CD4-positive, alpha-beta memory T cell (primary cell): ENCODE results near the gene SVOP. TPM values are rescaled to one million over a fixed set of nuclear protein-coding genes. Genes with fewer than 3 reads are reported as not detected.
"Not testable (repeated sequence)": the region's sequence is repeated elsewhere in the genome, so short reads cannot be mapped to it uniquely, and the experiment has no call there.

Experiments
- CTCF ChIA-PET: fragments of 350-600 bp; sonication (Branson Sonifier 250); formaldehyde crosslinking; loops from one replicate; lab custom pipeline; 2021; ENCODE audit warnings: inconsistent platforms; ENCODE audit not compliant: partially characterized antibody; lab: Charles Lee
- POLR2A ChIA-PET: fragments of 350-600 bp; sonication (Branson Sonifier 250); formaldehyde crosslinking; loops from one replicate; lab custom pipeline; 2021; ENCODE audit not compliant: partially characterized antibody; lab: Charles Lee
- DNase-seq, 5 donors: peaks; one replicate each; pipeline versions ENCODE4 v3.0.0 to v3.0.0-alpha.2; 2020 to 2022; ENCODE audit warnings: mixed read lengths in 1 of 5
- H3K27ac ChIP-seq: one replicate; pipeline ENCODE4 v1.7.0; 2013; ENCODE audit warnings: low read depth, low read length
- H3K27me3 ChIP-seq: 2 replicates; pipeline ENCODE4 v1.7.0; 2013; ENCODE audit warnings: mild to moderate bottlenecking, low read length, moderate library complexity; ENCODE audit not compliant: insufficient read depth
- H3K36me3 ChIP-seq: 2 replicates; pipeline ENCODE4 v1.7.0; 2013; ENCODE audit warnings: mild to moderate bottlenecking, low read length, moderate library complexity; ENCODE audit not compliant: insufficient read depth
- H3K4me1 ChIP-seq: 2 replicates; pipeline ENCODE4 v1.7.0; 2013; ENCODE audit warnings: mild to moderate bottlenecking, low read length, moderate library complexity; ENCODE audit not compliant: insufficient read depth
- H3K4me3 ChIP-seq, 2 donors: one replicate each; pipeline ENCODE4 v1.7.0; 2013; ENCODE audit warnings: low read length in 2 of 2, mild to moderate bottlenecking in 1 of 2
- H3K9me3 ChIP-seq, 2 donors: one replicate each; pipeline ENCODE4 v1.7.0; 2013; ENCODE audit warnings: low read length in 2 of 2, control low read depth in 1 of 2; ENCODE audit not compliant: control insufficient read depth in 1 of 2
- H3K27ac Mint-ChIP-seq, 7 donors: one replicate each; pipeline ENCODE4 v1.8.0; 2020 to 2021; ENCODE audit warnings: mixed read lengths in 7 of 7, mild to moderate bottlenecking in 6 of 7, inconsistent platforms in 3 of 7, moderate library complexity in 3 of 7
- H3K27me3 Mint-ChIP-seq, 2 donors: one replicate each; pipeline ENCODE4 v1.8.0; 2020 to 2021; ENCODE audit warnings: mixed read lengths in 2 of 2
- H3K36me3 Mint-ChIP-seq, 2 donors: one replicate each; pipeline ENCODE4 v1.8.0; 2020 to 2021; ENCODE audit warnings: mixed read lengths in 2 of 2, inconsistent platforms in 1 of 2, mild to moderate bottlenecking in 1 of 2
- H3K4me1 Mint-ChIP-seq, 4 donors: one replicate each; pipeline ENCODE4 v1.8.0; 2020 to 2021; ENCODE audit warnings: mixed read lengths in 4 of 4, mild to moderate bottlenecking in 1 of 4
- H3K4me3 Mint-ChIP-seq, 8 donors: one replicate each; pipeline ENCODE4 v1.8.0; 2020 to 2021; ENCODE audit warnings: mixed read lengths in 8 of 8, mild to moderate bottlenecking in 7 of 8, moderate library complexity in 6 of 8, inconsistent platforms in 3 of 8
- H3K9me3 Mint-ChIP-seq, 8 donors: one replicate each; pipeline ENCODE4 v1.8.0; 2020 to 2021; ENCODE audit warnings: mixed read lengths in 8 of 8, mild to moderate bottlenecking in 5 of 8, inconsistent platforms in 3 of 8, moderate library complexity in 1 of 8
- intact Hi-C: fragments of 100-400 bp; cut with micrococcal nuclease; formaldehyde crosslinking; loops from one replicate; pipeline ENCODE4 v1.15.1; 2023
- polyA plus RNA-seq, 2 donors: library from polyadenylated mRNA; unstranded; fragments of 300-500 nt; fragmentation: Illumina TruSeq; gene quantifications; one replicate each; pipeline ENCODE4 v1.2.3, GENCODE V29; 2021
- total RNA-seq, 2 experiments: library from RNA; stranded (reverse); gene quantifications; one replicate each; pipeline ENCODE4 v1.2.3, GENCODE V29; 2021

The SVOP gene
- total and polyA plus RNA-seq, 4 experiments from 2014 or later = not detected

DNA sequence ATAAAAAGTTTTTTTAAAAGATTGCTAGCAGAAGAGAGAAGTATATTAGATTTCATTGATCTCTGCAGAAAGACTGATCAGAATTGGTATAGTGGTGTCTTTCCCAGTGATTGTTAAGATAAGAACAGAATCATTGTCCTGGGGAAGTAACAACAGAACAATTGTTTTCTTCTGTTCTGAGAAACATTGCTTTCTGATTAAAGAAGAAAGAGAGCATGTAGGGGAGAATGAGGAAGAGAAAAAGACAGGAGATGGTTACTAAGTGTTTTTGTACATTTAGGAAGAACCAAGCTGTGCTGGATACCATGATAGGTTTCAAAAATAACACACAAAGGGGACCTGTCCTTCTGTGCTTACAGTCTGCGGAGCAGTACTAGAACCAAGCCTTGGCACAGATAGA lies 36.5 kb upstream of the SVOP start:
- Histone ChIP-seq H3K4me1 (peaks cover 11% of the 10 kb centered on the region), H3K4me3 (no peak overlapping the region), H3K36me3 (peaks cover 6% of the 10 kb centered on the region), H3K27ac (no peak overlapping the region), H3K27me3 (no peaks in the 10 kb centered on the region), H3K9me3 (no peaks in the 10 kb centered on the region)
- DNase-seq = no peak
- Mint-ChIP-seq H3K27ac (no peak overlapping the region), H3K27me3 (no peaks in the 10 kb centered on the region), H3K9me3 (no peaks in the 10 kb centered on the region), H3K36me3 (peaks cover 13 to 26% of the 10 kb centered on the region in 2 donors), H3K4me1 (peaks cover 6 to 15% (median 10%) of the 10 kb centered on the region in 4 donors), H3K4me3 (no peak overlapping the region)
- ChIA-PET CTCF (no interaction called here), POLR2A (no interaction called here)
- intact Hi-C loops = loop anchor here (10.0 kb wide), 1 partner anchor 1067 kb away; the partner anchor contains the start of gene IFT81

DNA sequence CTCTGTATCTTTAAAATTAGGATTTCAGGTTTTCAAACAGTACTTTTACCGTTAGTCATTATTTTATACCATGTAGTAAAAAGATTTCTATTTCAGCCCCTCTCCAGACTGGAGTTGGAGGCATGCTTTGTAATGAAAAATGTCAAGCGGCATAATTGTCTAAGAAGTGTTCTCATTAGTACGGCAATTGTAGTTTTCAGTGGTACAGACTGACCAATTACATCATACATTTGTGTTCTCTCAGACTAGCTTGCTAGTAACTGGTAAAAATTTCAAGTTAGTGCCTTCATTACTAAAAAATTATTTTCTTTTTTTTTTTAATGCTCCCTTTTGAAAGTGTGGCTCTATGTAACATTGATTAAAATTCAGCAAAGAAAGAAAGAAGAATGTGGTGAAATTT lies 36.0 kb upstream of the SVOP start:
- intact Hi-C loops = loop anchor here (10.0 kb wide), 1 partner anchor 1068 kb away; the partner anchor contains the start of gene IFT81
- Histone ChIP-seq H3K4me1 (peaks cover 15% of the 10 kb centered on the region), H3K36me3 (peaks cover 6% of the 10 kb centered on the region), H3K4me3 (no peak overlapping the region), H3K27me3 (no peaks in the 10 kb centered on the region), H3K9me3 (no peaks in the 10 kb centered on the region), H3K27ac (no peak overlapping the region)
- ChIA-PET POLR2A (no interaction called here), CTCF (no interaction called here)
- Mint-ChIP-seq H3K27ac (no peak overlapping the region), H3K9me3 (no peaks in the 10 kb centered on the region), H3K27me3 (no peaks in the 10 kb centered on the region), H3K4me1 (peaks cover 10 to 20% (median 14%) of the 10 kb centered on the region in 4 donors), H3K4me3 (no peak overlapping the region), H3K36me3 (peaks cover 13 to 31% of the 10 kb centered on the region in 2 donors)
- DNase-seq = no peak

DNA sequence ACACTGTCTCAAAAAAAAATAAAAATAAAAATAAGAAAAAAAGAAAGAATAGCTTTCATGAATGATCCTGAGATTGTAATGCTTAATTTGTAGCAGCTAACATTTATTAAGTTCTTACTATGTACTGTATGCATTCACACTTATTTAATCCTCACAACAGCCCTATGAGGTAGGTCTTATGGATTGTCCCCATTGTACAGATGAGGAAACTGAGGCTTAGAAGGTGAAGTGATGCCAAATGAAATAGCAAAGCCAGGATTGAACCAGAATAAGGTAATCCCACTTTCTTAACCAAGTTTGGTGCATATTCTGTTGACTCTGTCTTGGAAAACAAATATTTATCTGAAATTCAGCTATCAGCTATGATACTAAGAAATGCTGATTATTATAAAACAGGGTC lies 33.7 kb upstream of the SVOP start:
- DNase-seq = no peak
- Mint-ChIP-seq H3K4me3 (no peak overlapping the region), H3K36me3 (peaks cover 10 to 28% of the 10 kb centered on the region in 2 donors), H3K27me3 (no peaks in the 10 kb centered on the region), H3K27ac (peak overlapping the region in 5 of 7 donors; percentile 27 to 99 (median 87)), H3K9me3 (no peaks in the 10 kb centered on the region), H3K4me1 (peaks cover 10 to 23% (median 17%) of the 10 kb centered on the region in 4 donors)
- H3K27ac ChIP-seq = peak overlapping the region; percentile 85
- no peak overlapping the region for H3K4me3 ChIP-seq
- intact Hi-C loops = loop anchor here (5.0 to 10.0 kb wide), 2 partner anchors 537 to 1070 kb away; partner anchors contain the start of genes FICD and IFT81
- H3K27me3 ChIP-seq = no peaks in the 10 kb centered on the region
- no peaks in the 10 kb centered on the region for H3K9me3 ChIP-seq
- peaks cover 18% of the 10 kb centered on the region for H3K4me1 ChIP-seq
- peaks cover 6% of the 10 kb centered on the region for H3K36me3 ChIP-seq
- CTCF ChIA-PET = interaction anchor here (0.5 to 2.5 kb wide), 8 partner anchors 38 to 1962 kb away, joined by 3 to 8 read pairs (median 4); partner anchors contain the start of genes ALKBH2 and SART3
- POLR2A ChIA-PET = interaction anchor here (0.6 to 2.0 kb wide), 6 partner anchors 38 to 492 kb away, joined by 3 to 11 read pairs (median 4); partner anchors contain the start of genes ALKBH2, ISCU, SSH1 and UNG

DNA sequence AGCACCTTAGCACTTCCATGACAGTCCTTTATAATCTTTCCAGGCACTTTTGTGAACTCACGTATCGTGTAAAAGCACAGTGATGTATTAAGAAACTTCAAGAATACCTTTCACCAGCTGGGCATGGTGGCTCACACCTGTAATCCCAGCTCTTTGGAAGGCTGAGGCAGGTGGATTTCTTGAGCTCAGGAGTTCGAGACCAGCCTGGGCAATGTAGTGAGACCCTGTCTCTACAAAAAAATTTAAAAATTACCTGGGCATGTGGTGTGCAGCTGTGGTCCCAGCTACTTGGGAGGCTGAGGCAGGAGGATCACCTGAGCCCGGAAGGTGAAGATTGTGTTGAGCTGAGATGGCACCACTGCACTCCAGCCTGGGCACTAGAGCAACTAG lies 33.3 kb upstream of the SVOP start:
- CTCF ChIA-PET = interaction anchor here (0.5 to 2.5 kb wide), 9 partner anchors 39 to 1962 kb away, joined by 3 to 8 read pairs (median 4); partner anchors contain the start of genes ALKBH2 and SART3
- intact Hi-C loops = loop anchor here (5.0 to 10.0 kb wide), 2 partner anchors 537 to 1071 kb away; partner anchors contain the start of genes FICD and IFT81
- Mint-ChIP-seq H3K4me1 (peaks cover 10 to 23% (median 17%) of the 10 kb centered on the region in 4 donors), H3K36me3 (peaks cover 10 to 28% of the 10 kb centered on the region in 2 donors), H3K4me3 (peak overlapping the region; percentile 93 to 100 (median 96)), H3K27ac (peak overlapping the region; percentile 87 to 100 (median 98))
- H3K27me3 ChIP-seq, H3K9me3 Mint-ChIP-seq, H3K9me3 ChIP-seq, DNase-seq, H3K27me3 Mint-ChIP-seq, H3K36me3 ChIP-seq: not testable (repeated sequence)
- peaks cover 18% of the 10 kb centered on the region for H3K4me1 ChIP-seq
- POLR2A ChIA-PET = interaction anchor here (0.6 to 2.0 kb wide), 6 partner anchors 39 to 491 kb away, joined by 3 to 11 read pairs (median 4); partner anchors contain the start of genes ALKBH2, ISCU, SSH1 and UNG
- H3K4me3 ChIP-seq = peak overlapping the region; percentile 87 to 96
- peak overlapping the region; percentile 85 for H3K27ac ChIP-seq

DNA sequence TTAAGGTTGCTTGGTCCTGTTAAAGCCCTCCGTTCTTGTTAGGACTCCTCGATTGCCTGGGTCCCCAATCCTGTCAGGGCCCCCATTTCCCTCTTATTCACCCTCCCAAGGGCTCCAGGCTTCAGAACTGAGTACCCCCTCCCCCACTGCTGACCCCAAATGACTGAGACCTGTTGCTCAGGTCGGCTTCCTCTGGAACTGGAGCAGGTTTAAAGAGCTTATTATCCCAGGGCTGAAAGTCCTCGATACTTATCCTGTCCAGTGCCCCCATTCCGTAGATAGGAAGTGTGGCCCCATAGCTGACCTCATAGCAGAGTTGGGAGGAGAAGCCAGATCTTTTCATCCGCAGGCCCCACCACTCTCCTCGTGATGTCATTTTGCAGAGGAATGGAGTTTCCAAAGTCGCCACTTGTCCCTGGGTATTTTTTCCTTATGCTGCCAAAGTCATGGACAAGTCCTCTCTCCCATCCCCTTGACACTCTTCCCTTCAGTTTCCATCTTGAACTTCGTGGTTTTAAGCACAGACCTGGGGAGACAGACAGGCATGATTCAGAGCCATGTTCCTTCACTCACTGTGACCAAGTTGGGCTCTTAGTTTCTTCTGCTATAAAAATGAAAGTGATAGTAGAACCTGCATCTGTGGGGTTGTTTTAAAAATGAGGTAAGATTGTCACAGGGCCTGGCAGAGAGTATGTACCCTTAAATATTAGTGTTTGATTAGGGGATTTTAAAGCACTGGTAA lies 32.7 kb upstream of the SVOP start:
- Mint-ChIP-seq H3K9me3 (no peaks in the 10 kb centered on the region), H3K27ac (peak overlapping the region; percentile 87 to 100 (median 98)), H3K4me1 (peaks cover 10 to 27% (median 17%) of the 10 kb centered on the region in 4 donors), H3K36me3 (peaks cover 7 to 26% of the 10 kb centered on the region in 2 donors), H3K27me3 (no peaks in the 10 kb centered on the region), H3K4me3 (peak overlapping the region; percentile 93 to 100 (median 96))
- Histone ChIP-seq H3K9me3 (no peaks in the 10 kb centered on the region), H3K4me1 (peaks cover 18% of the 10 kb centered on the region), H3K27ac (peak overlapping the region; percentile 85), H3K27me3 (no peaks in the 10 kb centered on the region), H3K36me3 (peaks cover 6% of the 10 kb centered on the region), H3K4me3 (peak overlapping the region; percentile 87 to 96)
- peak; percentile 49 to 64 (median 59) for DNase-seq
- intact Hi-C loops = loop anchor here (2.0 to 10.0 kb wide), 7 partner anchors 101 to 1369 kb away; partner anchors contain the start of genes FICD, IFT81, ISCU and MMAB
- ChIA-PET CTCF (interaction anchor here (0.9 to 2.5 kb wide), 8 partner anchors 39 to 493 kb away, joined by 3 to 8 read pairs (median 4); partner anchors contain the start of genes ALKBH2 and SART3), POLR2A (interaction anchor here (1.0 to 2.1 kb wide), 8 partner anchors 10 to 491 kb away, joined by 3 to 11 read pairs (median 5); partner anchors contain the start of genes ALKBH2, ISCU, SSH1 and UNG)

DNA sequence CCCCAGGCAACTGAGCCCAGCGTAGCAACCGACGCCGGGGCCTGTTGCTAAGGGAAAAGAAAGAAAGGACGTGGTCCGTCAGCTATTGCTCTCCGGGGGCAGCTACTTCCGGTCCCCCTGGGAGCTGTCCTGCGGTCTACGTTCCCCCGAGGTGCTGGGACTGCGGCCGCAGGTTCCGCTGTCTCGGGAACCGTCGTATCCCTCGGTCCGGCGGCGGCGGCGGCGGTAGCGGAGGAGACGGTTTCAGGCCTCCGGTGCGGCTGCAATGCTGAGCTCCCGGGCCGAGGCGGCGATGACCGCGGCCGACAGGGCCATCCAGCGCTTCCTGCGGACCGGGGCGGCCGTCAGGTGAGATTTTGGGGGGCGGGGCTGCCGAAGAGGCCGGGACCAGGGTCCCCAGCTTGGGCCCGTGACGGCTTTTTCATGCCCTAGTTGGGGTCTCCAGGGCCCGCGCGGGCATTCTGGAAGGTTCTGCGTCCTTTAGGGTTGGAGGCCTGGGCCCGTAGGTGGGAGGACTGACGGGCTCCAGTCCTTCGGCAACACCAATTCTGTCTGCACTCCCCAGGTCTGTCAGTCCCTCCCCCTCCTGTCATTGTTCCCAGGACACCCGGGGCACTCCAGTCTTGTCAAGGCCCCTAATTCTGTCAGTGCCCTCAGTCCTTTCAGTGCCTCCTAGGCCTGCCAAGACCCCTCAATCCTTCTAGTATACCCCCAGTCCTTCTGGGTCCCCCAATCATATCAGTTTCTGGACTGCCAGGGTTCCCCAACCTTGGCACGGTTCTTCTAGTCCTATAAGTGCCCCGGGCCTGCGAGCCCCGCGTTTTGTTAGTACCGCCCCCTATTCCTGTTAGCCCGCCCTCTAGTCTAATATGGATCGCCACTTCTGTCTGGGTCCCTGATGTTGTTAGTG lies 31.8 kb upstream of the SVOP start, which contains the start of gene USP30:
USP30 (plus strand) TSS at position 163 of the 910 bp plus-strand sequence; CDS start at position 266, 103 bp downstream.
- Mint-ChIP-seq H3K27ac (peak within 1 kb of the TSS; percentile 87 to 100 (median 98)), H3K9me3 (no peaks in the 10 kb centered on the region), H3K36me3 (peaks cover 3 to 21% of the 10 kb centered on the region in 2 donors), H3K4me1 (peaks cover 10 to 27% (median 17%) of the 10 kb centered on the region in 4 donors), H3K4me3 (peak within 1 kb of the TSS; percentile 93 to 100 (median 96)), H3K27me3 (no peaks in the 10 kb centered on the region)
- Histone ChIP-seq H3K27ac (peak within 1 kb of the TSS; percentile 85), H3K4me1 (peaks cover 18% of the 10 kb centered on the region), H3K9me3 (no peaks in the 10 kb centered on the region), H3K4me3 (peak within 1 kb of the TSS; percentile 87 to 96), H3K36me3 (peaks cover 2% of the 10 kb centered on the region), H3K27me3 (no peaks in the 10 kb centered on the region)
- POLR2A ChIA-PET = interaction anchor here (0.6 to 2.1 kb wide), 15 partner anchors 9 to 1368 kb away, joined by 3 to 9 read pairs (median 4); partner anchors contain the start of genes ALKBH2, ISCU, SART3 and SSH1
- DNase-seq = peak; percentile 75 to 83 (median 79)
- intact Hi-C loops = loop anchor here (1.0 to 10.0 kb wide), 8 partner anchors 41 to 1368 kb away; partner anchors contain the start of genes ALKBH2, FICD, IFT81 and ISCU
- CTCF ChIA-PET = interaction anchor here (0.9 to 2.5 kb wide), 8 partner anchors 40 to 484 kb away, joined by 3 to 7 read pairs (median 4); partner anchors contain the start of gene ALKBH2
